ENCODE measurements around the gene GSDMA. TPM values are rescaled to one million over a fixed set of nuclear protein-coding genes. Genes with fewer than 3 reads are reported as not detected.
"Not testable (repeated sequence)": the region's sequence is repeated elsewhere in the genome, so short reads cannot be mapped to it uniquely, and the experiment has no call there.

GSDMA gene
- total RNA-seq, 2 experiments from 2014 or later = 0.14 TPM; not detected in 1

GRCh38 chr17:39944393-39944711 is 18.5 kb upstream of the GSDMA start:
- Histone ChIP-seq H3K4me1 (ENCODE audit: insufficient read depth, low read length) (peaks cover 13% of the 10 kb centered on the region), H3K9me3 (ENCODE audit: control insufficient read depth in 1 of 2, insufficient read depth in 1 of 2, low read length in 2 of 2) (no peaks in the 10 kb centered on the region), H3K27ac (ENCODE audit: low read depth in 1 of 2, low read length in 2 of 2) (no peak overlapping the region), H3K4me3 (ENCODE audit: low read length) (no peak overlapping the region), H3K27me3 (ENCODE audit: control insufficient read depth in 1 of 2, insufficient read depth in 2 of 2, low read length in 2 of 2) (no peaks in the 10 kb centered on the region), H3K36me3 (ENCODE audit: insufficient read depth, low read length) (no peaks in the 10 kb centered on the region)
- ATAC-seq (ENCODE audit: poor library complexity) = no peak
- CTCF ChIA-PET = no interaction called here
- Mint-ChIP-seq H3K4me3 (no peak overlapping the region), H3K4me1 (ENCODE audit: low read depth) (peaks cover 24% of the 10 kb centered on the region), H3K9me3 (no peaks in the 10 kb centered on the region), H3K36me3 (ENCODE audit: low read depth) (no peaks in the 10 kb centered on the region), H3K27ac (no peak overlapping the region), H3K27me3 (no peaks in the 10 kb centered on the region)
- TF ChIP-seq CTCF (IDR thresholded peaks at IDR 0.05) = no peak
- POLR2A ChIA-PET = no interaction called here
- no peak for DNase-seq
- intact Hi-C loops (cut with DNase I, micrococcal nuclease) = no loop called here

- TF ChIP-seq CTCF (IDR thresholded peaks at IDR 0.05) = no peak
- Histone ChIP-seq H3K36me3 (ENCODE audit: insufficient read depth, low read length) (no peaks in the 10 kb centered on the region), H3K4me1 (ENCODE audit: insufficient read depth, low read length) (peaks cover 3% of the 10 kb centered on the region), H3K4me3 (ENCODE audit: low read length) (no peak overlapping the region), H3K9me3 (ENCODE audit: control insufficient read depth in 1 of 2, insufficient read depth in 1 of 2, low read length in 2 of 2) (no peaks in the 10 kb centered on the region), H3K27me3 (ENCODE audit: control insufficient read depth in 1 of 2, insufficient read depth in 2 of 2, low read length in 2 of 2) (no peaks in the 10 kb centered on the region), H3K27ac (ENCODE audit: low read depth in 1 of 2, low read length in 2 of 2) (no peak overlapping the region)
- ATAC-seq (ENCODE audit: poor library complexity) (no peak), DNase-seq (no peak)
- H3K27ac Mint-ChIP-seq = no peak overlapping the region
- H3K36me3 Mint-ChIP-seq (ENCODE audit: low read depth) = no peaks in the 10 kb centered on the region
- H3K27me3 Mint-ChIP-seq = no peaks in the 10 kb centered on the region
- H3K4me3 Mint-ChIP-seq = no peak overlapping the region
- ChIA-PET CTCF (no interaction called here), POLR2A (no interaction called here)
- H3K4me1 Mint-ChIP-seq (ENCODE audit: low read depth) = peaks cover 16% of the 10 kb centered on the region
- H3K9me3 Mint-ChIP-seq = no peaks in the 10 kb centered on the region
- intact Hi-C loops (cut with DNase I, micrococcal nuclease) = no loop called here
Observed at GRCh38 chr17:39946551-39947330, 16.1 kb upstream of the GSDMA start.

GRCh38 chr17:39948489-39948828 is 14.3 kb upstream of the GSDMA start:
- H3K4me3 ChIP-seq (ENCODE audit: low read length); H3K36me3 ChIP-seq (ENCODE audit: insufficient read depth, low read length); H3K27me3 ChIP-seq (ENCODE audit: control insufficient read depth in 1 of 2, insufficient read depth in 2 of 2, low read length in 2 of 2); H3K27ac ChIP-seq (ENCODE audit: low read depth in 1 of 2, low read length in 2 of 2); H3K9me3 Mint-ChIP-seq; H3K9me3 ChIP-seq (ENCODE audit: control insufficient read depth in 1 of 2, insufficient read depth in 1 of 2, low read length in 2 of 2); H3K36me3 Mint-ChIP-seq (ENCODE audit: low read depth); ATAC-seq (ENCODE audit: poor library complexity); POLR2A ChIA-PET; intact Hi-C loops (cut with DNase I, micrococcal nuclease); H3K4me3 Mint-ChIP-seq; H3K27me3 Mint-ChIP-seq: not testable (repeated sequence)
- peak overlapping the region; percentile 14 for H3K27ac Mint-ChIP-seq
- peaks cover 15% of the 10 kb centered on the region for H3K4me1 ChIP-seq (ENCODE audit: insufficient read depth, low read length)
- CTCF ChIA-PET = interaction anchor here (1.3 kb wide), 1 partner anchor 19 kb away, joined by 4 read pairs; no protein-coding TSS in a partner anchor
- H3K4me1 Mint-ChIP-seq (ENCODE audit: low read depth) = peaks cover 24% of the 10 kb centered on the region
- peak in 1 of 14 experiments; percentile 27 for DNase-seq

- H3K27ac ChIP-seq (ENCODE audit: low read depth in 1 of 2, low read length in 2 of 2) = no peak overlapping the region
- intact Hi-C loops (cut with DNase I, micrococcal nuclease) = no loop called here
- H3K27ac Mint-ChIP-seq = peak overlapping the region; percentile 14
- POLR2A ChIA-PET = no interaction called here
- ATAC-seq (ENCODE audit: poor library complexity) (no peak), DNase-seq (no peak)
- no peak overlapping the region for H3K4me3 Mint-ChIP-seq
- no peaks in the 10 kb centered on the region for H3K27me3 Mint-ChIP-seq
- peaks cover 28% of the 10 kb centered on the region for H3K4me1 Mint-ChIP-seq (ENCODE audit: low read depth)
- no peaks in the 10 kb centered on the region for H3K27me3 ChIP-seq (ENCODE audit: control insufficient read depth in 1 of 2, insufficient read depth in 2 of 2, low read length in 2 of 2)
- peaks cover 20% of the 10 kb centered on the region for H3K4me1 ChIP-seq (ENCODE audit: insufficient read depth, low read length)
- no peak overlapping the region for H3K4me3 ChIP-seq (ENCODE audit: low read length)
- no peaks in the 10 kb centered on the region for H3K9me3 ChIP-seq (ENCODE audit: control insufficient read depth in 1 of 2, insufficient read depth in 1 of 2, low read length in 2 of 2)
- CTCF ChIA-PET = no interaction called here
- H3K36me3 ChIP-seq (ENCODE audit: insufficient read depth, low read length) = no peaks in the 10 kb centered on the region
- TF ChIP-seq CTCF (IDR thresholded peaks at IDR 0.05) = no peak
- H3K9me3 Mint-ChIP-seq = no peaks in the 10 kb centered on the region
- H3K36me3 Mint-ChIP-seq (ENCODE audit: low read depth) = no peaks in the 10 kb centered on the region
Observed at GRCh38 chr17:39949028-39949427, 13.8 kb upstream of the GSDMA start.

Data from CD4-positive, alpha-beta T cell (primary cell).